Measurements from ENCODE around the gene KRTAP4-4.
"Not testable (repeated sequence)": the region's sequence is repeated elsewhere in the genome, so short reads cannot be mapped to it uniquely, and the experiment has no call there.

KRTAP4-4 gene

DNA sequence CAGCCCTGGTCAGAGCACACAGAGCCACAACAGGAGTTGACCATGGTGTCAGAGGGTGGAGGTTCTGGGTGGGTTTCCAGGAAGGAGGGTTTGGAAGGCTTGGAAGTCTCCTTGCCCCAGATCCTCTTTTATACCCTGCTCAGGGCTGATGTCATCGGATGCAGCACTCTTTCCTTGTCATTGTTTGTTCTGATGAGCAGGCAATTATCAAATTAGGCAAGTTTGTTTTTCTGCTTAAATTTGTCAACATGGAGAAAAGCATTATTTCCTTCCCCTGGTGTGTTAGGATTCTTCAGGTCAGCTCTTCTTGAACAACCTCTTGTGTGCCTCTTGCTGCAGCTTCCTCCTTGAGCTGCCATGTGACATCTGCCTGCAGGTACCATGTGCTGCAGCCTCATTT, at the start of gene KRTAP4-4:
TSS of gene KRTAP4-4 (minus strand) at position 101 of the 400 bp plus-strand sequence. CDS start at position 44, 57 bp downstream.
- H3K9me3 Mint-ChIP-seq: no peaks in the 10 kb centered on the region
- no peak within 1 kb of the TSS for H3K27ac Mint-ChIP-seq
- H3K4me3 Mint-ChIP-seq: no peak within 1 kb of the TSS
- H3K36me3 Mint-ChIP-seq (ENCODE audit: low read depth): no peaks in the 10 kb centered on the region
- no peaks in the 10 kb centered on the region for H3K27me3 Mint-ChIP-seq
- H3K4me1 Mint-ChIP-seq (ENCODE audit: low read depth): no peaks in the 10 kb centered on the region

DNA sequence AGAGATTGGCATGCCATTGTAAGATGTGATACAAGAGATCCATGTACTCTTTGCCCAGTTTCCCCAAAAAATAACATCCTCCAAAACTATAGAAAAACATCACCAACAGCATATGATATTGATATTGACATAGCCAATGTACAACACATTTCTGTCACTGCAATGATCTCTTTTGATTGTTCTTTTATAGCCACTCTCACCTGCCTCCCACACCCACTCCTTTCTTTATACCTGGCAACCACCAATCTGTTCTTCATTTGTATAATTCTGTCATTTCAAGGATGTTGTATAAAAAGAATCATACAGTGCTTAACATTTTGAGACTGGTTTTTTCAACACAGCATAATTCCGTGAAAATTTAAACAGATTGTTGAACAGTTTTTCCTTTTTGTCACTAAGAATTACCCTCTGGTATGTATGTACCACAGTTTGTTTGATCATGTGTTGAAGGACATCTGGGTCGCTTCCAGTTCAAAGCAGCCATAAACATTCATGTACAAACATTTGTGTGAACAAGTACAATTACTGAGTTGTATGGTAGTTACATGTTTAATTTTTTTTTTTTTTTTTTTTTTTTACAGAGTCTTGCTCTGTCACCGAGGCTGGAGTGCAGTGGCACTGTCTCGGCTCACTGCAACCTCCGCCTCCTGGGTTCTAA, 39.0 kb upstream of the KRTAP4-4 start:
- Mint-ChIP-seq H3K4me3 (no peak overlapping the region), H3K36me3 (ENCODE audit: low read depth) (no peaks in the 10 kb centered on the region), H3K4me1 (ENCODE audit: low read depth) (no peaks in the 10 kb centered on the region), H3K27ac (no peak overlapping the region), H3K27me3 (no peaks in the 10 kb centered on the region), H3K9me3 (no peaks in the 10 kb centered on the region)

DNA sequence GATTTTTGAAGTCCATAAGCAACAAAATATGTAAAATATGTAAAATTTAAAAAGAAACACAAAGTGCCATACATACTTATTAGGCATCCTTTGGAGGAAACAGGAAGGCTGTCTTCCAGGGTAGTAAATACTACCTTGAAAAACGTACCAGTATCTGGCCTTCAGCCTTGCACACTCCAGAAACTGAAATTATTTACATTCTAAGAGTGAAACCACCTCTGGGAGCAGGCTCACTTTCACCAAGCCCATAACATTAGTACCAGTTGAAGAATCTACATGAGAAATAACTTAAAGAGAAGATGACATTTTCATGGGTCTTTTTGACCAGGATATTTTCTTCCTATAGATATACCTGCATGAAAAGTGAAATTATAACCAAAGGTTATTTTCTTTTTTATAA, 35.5 kb upstream of the KRTAP4-4 start:
- Mint-ChIP-seq H3K27ac (no peak overlapping the region), H3K27me3 (no peaks in the 10 kb centered on the region), H3K4me3 (no peak overlapping the region), H3K9me3 (no peaks in the 10 kb centered on the region), H3K4me1 (ENCODE audit: low read depth) (no peaks in the 10 kb centered on the region), H3K36me3 (ENCODE audit: low read depth) (no peaks in the 10 kb centered on the region)

DNA sequence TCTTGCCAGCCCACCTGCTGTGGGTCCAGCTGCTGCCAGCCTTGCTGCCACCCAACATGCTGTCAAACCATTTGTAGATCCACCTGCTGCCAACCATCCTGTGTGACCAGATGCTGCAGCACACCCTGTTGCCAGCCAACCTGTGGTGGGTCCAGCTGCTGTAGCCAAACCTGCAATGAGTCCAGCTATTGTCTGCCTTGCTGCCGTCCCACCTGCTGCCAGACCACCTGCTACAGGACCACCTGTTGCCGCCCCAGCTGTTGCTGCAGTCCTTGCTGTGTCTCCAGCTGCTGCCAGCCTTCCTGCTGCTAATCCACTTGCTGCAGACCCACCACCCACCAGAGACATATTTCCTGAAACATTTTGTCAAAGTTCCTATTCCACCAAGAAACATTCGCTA, 29.8 kb upstream of the KRTAP4-4 start:
- H3K27ac Mint-ChIP-seq: no peak overlapping the region
- H3K36me3 Mint-ChIP-seq (ENCODE audit: low read depth): no peaks in the 10 kb centered on the region

DNA sequence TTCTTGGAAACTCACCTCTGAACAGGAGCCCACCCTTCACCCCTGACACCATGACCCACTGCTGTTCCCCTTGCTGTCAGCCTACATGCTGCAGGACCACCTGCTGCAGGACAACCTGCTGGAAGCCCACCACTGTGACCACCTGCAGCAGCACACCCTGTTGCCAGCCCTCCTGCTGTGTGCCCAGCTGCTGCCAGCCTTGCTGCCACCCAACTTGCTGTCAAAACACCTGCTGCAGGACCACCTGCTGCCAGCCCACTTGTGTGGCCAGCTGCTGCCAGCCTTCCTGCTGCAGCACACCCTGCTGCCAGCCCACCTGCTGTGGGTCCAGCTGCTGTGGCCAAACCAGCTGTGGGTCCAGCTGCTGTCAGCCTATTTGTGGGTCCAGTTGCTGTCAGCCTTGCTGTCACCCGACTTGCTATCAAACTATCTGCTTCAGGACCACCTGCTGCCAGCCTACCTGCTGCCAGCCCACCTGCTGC, 29.3 kb upstream of the KRTAP4-4 start, which contains the start of gene KRTAP9-1:
TSS of gene KRTAP9-1 (plus strand) at position 51 of the 482 bp plus-strand sequence. CDS start at position 51, 0 bp downstream.
- not testable (repeated sequence) for H3K4me1 Mint-ChIP-seq (ENCODE audit: low read depth); H3K9me3 Mint-ChIP-seq; H3K4me3 Mint-ChIP-seq; H3K36me3 Mint-ChIP-seq (ENCODE audit: low read depth); H3K27me3 Mint-ChIP-seq; H3K27ac Mint-ChIP-seq

More for the DNA sequence above, 29.8 kb upstream of the KRTAP4-4 start:
- H3K4me3 Mint-ChIP-seq: no peak overlapping the region
- H3K27me3 Mint-ChIP-seq: peaks cover 7% of the 10 kb centered on the region
- no peaks in the 10 kb centered on the region for H3K9me3 Mint-ChIP-seq
- no peaks in the 10 kb centered on the region for H3K4me1 Mint-ChIP-seq (ENCODE audit: low read depth)

DNA sequence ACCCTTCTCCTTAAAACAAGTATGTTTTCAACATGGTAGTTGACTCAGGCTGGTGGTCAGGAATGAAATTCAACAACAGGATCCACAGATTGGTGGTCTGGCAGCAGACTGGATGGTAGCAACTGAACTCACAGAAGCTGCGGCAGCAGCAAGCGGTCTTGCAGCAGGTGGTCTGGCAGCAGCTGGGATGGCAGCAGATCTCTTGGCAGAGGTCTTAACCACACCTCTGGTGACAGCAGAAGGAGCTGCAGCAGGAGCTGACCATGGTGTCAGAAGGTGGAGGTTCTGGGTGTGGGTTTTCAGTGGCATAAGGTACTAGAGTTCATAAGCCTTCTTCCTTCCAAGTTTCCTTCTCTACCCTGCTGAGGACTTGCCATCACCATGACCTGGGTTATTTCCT, 26.3 kb upstream of the KRTAP4-4 start:
- H3K27ac Mint-ChIP-seq: no peak overlapping the region
- no peaks in the 10 kb centered on the region for H3K4me1 Mint-ChIP-seq (ENCODE audit: low read depth)
- no peak overlapping the region for H3K4me3 Mint-ChIP-seq
- no peaks in the 10 kb centered on the region for H3K9me3 Mint-ChIP-seq
- no peaks in the 10 kb centered on the region for H3K36me3 Mint-ChIP-seq (ENCODE audit: low read depth)
- peaks cover 7% of the 10 kb centered on the region for H3K27me3 Mint-ChIP-seq

DNA sequence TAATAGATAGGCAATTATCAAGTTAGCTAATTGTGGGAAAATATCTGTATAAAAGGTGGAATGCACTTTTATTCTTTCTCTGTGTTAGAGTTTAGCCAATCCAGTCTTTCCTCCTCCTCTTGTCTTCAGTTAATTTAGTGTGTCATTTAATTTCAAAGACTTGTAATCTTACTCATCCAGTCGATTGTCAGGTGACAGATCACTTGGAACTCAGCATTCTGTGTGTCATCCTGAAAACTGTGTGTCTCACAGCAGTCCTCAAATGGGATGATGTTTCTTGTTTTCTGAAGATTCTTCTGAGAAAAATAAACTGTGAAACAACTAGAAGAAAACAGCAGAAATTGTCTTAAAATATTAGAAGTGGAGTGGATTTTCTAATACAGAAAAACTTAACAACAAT, 24.5 kb upstream of the KRTAP4-4 start:
- Mint-ChIP-seq H3K27ac (no peak overlapping the region), H3K27me3 (no peaks in the 10 kb centered on the region), H3K4me1 (ENCODE audit: low read depth) (no peaks in the 10 kb centered on the region)

DNA sequence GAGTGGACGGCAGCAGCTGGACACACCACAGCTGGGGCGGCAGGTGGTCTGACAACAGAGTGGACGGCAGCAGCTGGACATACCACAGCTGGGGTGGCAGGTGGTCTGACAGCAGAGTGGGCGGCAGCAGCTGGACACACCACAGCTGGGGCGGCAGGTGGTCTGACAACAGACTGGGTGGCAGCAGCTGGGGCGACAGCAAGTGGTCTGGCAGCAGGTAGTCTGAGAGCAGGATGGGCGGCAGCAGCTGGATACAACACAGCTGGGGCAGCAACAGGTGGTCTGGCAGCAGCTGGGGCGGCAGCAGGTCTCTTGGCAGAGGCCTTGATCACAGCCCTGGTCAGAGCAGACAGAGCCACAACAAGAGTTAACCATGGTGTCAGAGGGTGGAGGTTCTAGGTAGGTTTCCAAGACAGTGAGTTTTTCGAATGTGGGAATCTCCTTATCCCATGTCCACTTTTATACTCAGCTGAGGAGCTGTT, 24.0 kb upstream of the KRTAP4-4 start, which contains the start of gene KRTAP4-1:
TSS of gene KRTAP4-1 (minus strand) at position 432 of the 482 bp plus-strand sequence. CDS start at position 375, 57 bp downstream.
- Mint-ChIP-seq H3K4me1 (ENCODE audit: low read depth) (no peaks in the 10 kb centered on the region), H3K4me3 (no peak within 1 kb of the TSS), H3K27me3 (no peaks in the 10 kb centered on the region), H3K9me3 (no peaks in the 10 kb centered on the region), H3K36me3 (ENCODE audit: low read depth) (no peaks in the 10 kb centered on the region), H3K27ac (no peak within 1 kb of the TSS)

More for the DNA sequence above, 24.5 kb upstream of the KRTAP4-4 start:
- H3K9me3 Mint-ChIP-seq: no peaks in the 10 kb centered on the region
- H3K4me3 Mint-ChIP-seq: no peak overlapping the region
- H3K36me3 Mint-ChIP-seq (ENCODE audit: low read depth): no peaks in the 10 kb centered on the region

DNA sequence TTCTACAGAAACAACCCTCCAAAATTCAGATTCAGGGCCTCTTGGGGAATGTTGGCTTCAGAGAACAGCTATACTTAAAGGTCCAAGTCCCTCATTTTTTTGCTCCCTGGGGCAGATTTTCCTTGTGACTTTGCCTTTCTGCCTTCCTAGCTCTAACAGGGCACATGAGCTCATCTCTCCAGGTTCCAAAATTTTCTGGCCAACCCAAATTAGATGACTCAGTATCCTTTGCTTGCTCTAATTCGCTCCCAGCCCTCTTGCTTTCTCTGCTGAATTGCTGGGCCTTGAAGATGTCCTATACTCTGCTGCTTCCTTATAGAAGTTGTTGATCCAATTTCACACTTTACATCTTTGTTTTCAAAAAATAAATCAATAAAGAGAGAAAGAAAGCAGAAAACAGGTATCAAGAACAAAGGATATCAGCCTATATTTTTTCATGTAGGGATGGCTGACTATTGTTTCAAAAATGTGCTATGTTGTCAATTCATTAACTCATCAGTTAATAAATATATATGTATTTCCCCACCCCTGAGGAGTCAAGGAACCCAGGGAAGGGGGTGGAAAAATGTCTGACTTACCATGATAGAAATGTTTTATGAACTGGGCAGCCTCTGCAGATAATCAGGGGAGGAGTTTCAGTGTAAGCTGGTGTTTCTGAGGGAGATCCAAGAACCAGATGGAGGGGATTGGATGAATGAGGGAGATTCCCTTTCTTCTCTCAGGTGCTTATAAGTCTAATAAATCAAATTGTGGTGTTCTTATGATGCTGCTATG, 18.5 kb upstream of the KRTAP4-4 start:
- no peak overlapping the region for H3K4me3 Mint-ChIP-seq
- H3K36me3 Mint-ChIP-seq (ENCODE audit: low read depth): no peaks in the 10 kb centered on the region
- no peak overlapping the region for H3K27ac Mint-ChIP-seq
- H3K4me1 Mint-ChIP-seq (ENCODE audit: low read depth): peaks cover 9% of the 10 kb centered on the region
- no peaks in the 10 kb centered on the region for H3K27me3 Mint-ChIP-seq
- no peaks in the 10 kb centered on the region for H3K9me3 Mint-ChIP-seq

DNA sequence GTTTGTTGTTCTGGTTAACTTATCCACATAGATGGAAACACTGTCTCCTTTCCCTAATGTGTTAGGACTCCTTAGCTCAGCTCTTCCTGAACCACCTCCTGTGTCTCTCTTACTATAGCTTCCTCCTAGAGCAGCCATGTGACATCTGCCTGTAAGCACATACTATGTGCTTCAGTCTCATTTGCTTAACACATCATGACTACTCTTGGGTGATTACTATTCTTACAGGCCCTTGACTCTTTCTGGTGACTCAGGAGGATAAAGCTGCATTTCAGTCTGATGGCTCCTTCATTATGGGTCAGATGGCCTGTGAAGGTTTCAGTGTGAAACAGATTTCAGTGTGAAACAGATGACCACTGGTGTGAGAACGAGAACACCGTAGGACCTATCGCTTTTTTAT, 17.8 kb upstream of the KRTAP4-4 start:
- no peak overlapping the region for H3K27ac Mint-ChIP-seq
- H3K36me3 Mint-ChIP-seq (ENCODE audit: low read depth): no peaks in the 10 kb centered on the region
- H3K4me3 Mint-ChIP-seq: no peak overlapping the region
- H3K27me3 Mint-ChIP-seq: no peaks in the 10 kb centered on the region
- no peaks in the 10 kb centered on the region for H3K9me3 Mint-ChIP-seq
- H3K4me1 Mint-ChIP-seq (ENCODE audit: low read depth): peaks cover 9% of the 10 kb centered on the region

DNA sequence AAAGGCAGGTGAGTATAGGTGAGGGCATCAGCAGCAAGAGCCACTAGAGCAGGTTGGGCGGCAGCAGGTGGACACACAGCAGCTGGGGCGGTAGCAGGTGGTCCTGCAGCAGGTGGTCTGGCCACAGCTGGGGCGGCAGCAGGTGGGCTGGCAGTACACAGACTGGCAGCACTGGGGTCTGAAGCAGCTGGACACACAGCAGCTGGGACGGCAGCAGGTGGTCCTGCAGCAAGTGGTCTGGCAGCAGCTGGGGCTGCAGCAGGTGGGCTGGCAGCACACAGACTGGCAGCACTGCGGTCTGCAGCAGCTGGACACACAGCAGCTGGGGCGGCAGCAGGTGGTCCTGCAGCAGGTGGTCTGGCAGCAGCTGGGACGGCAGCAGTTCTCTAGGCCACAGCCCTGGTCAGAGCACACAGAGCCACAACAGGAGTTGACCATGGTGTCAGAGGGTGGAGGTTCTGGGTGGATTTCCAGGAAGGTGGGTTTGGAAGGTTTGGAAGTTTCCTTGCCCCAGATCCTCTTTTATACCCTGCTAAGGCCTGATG, 17.3 kb upstream of the KRTAP4-4 start, which contains the start of gene KRTAP4-2:
TSS of gene KRTAP4-2 (minus strand) at position 495 of the 545 bp plus-strand sequence. CDS start at position 438, 57 bp downstream.
- no peak within 1 kb of the TSS for H3K27ac Mint-ChIP-seq
- H3K36me3 Mint-ChIP-seq (ENCODE audit: low read depth): no peaks in the 10 kb centered on the region
- H3K27me3 Mint-ChIP-seq: no peaks in the 10 kb centered on the region
- no peaks in the 10 kb centered on the region for H3K9me3 Mint-ChIP-seq
- peaks cover 9% of the 10 kb centered on the region for H3K4me1 Mint-ChIP-seq (ENCODE audit: low read depth)
- no peak within 1 kb of the TSS for H3K4me3 Mint-ChIP-seq

DNA sequence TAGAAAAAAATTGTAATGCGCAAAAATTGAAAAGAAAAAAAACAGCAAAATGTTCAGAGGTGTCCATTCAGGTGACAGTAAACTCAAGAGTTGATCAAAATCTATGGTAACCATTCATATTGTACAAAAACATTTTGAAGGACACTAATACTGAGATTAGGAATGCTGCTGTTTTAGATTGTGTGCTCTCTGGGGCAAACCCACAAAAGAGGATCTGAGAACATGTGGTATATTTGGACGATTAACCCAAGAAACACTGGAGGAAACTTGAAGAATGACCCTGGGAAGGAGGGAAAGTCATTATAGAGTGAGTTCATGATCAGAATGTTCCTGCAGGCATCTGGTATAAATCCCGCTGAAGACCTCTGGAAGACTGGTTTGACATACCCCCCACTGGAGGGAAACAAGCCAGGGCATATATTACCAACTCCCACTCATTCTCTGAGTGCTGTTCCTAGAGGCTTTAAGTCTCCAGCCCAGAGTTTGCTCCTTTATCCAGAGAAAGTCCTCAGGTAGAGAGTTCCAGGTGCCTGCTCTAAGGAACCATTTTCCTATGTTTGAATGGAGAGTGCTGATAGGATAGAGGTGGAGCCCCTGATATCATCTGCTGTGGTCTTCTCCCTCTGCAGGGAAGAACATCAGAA, 16.3 kb upstream of the KRTAP4-4 start:
- Mint-ChIP-seq H3K4me1 (ENCODE audit: low read depth) (peaks cover 9% of the 10 kb centered on the region), H3K4me3 (no peak overlapping the region), H3K36me3 (ENCODE audit: low read depth) (no peaks in the 10 kb centered on the region), H3K9me3 (no peaks in the 10 kb centered on the region), H3K27ac (no peak overlapping the region), H3K27me3 (no peaks in the 10 kb centered on the region)

DNA sequence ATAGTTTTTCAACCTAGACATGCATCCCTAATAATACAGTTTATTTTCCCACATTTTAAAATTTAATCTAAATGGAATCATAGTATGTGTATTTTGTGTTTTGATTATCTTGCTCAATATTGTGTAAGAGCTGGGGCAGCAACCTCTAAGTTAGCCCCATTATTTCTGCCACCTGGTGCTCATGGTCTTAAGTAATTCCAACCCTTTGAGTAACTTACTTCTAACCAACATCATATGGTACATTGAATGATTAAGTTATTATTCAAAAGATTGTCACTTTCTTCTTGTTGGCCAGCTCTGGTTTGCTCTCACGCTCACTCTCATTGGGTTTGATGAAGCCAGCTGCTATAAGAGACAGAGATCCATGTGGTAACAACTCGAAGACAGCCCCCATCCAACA, 11.3 kb upstream of the KRTAP4-4 start:
- Mint-ChIP-seq H3K36me3 (ENCODE audit: low read depth) (no peaks in the 10 kb centered on the region), H3K27me3 (no peaks in the 10 kb centered on the region), H3K27ac (no peak overlapping the region), H3K9me3 (no peaks in the 10 kb centered on the region), H3K4me1 (ENCODE audit: low read depth) (peaks cover 2% of the 10 kb centered on the region), H3K4me3 (no peak overlapping the region)

DNA sequence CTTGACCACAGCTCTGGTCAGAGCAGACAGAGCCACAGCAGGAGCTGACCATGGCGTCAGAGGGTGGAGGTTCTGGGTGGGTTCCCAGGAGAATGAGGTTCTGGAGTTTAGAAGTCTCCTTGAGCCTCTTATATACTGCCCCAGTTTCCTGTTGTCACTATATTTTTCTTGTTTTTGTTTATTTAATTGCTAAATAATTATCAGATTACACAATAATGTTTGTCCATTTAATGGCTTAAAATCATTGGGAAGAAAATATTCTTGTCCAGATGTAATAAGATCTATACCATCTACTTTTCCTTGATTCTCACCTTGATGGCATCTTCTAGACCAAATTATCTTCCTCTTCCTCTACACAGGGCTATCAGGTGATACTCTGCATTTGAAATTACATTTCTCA, 7.6 kb upstream of the KRTAP4-4 start, which contains the start of gene KRTAP4-3:
TSS of gene KRTAP4-3 (minus strand) at position 101 of the 400 bp plus-strand sequence. CDS start at position 52, 49 bp downstream.
- H3K27me3 Mint-ChIP-seq: no peaks in the 10 kb centered on the region
- no peak within 1 kb of the TSS for H3K4me3 Mint-ChIP-seq
- no peaks in the 10 kb centered on the region for H3K36me3 Mint-ChIP-seq (ENCODE audit: low read depth)
- no peaks in the 10 kb centered on the region for H3K9me3 Mint-ChIP-seq
- H3K4me1 Mint-ChIP-seq (ENCODE audit: low read depth): no peaks in the 10 kb centered on the region
- H3K27ac Mint-ChIP-seq: no peak within 1 kb of the TSS
